Lung microvascular endothelial cell (primary cell): ENCODE results near the gene ETDC. TPM values are rescaled to one million over a fixed set of nuclear protein-coding genes. Genes with fewer than 3 reads are reported as not detected.
A peak's percentile ranks its signal among the peaks of the same experiment; 100 is the strongest.

Experiments
- DNase-seq, 2 donors: peaks; one replicate each; pipeline versions ENCODE4 v3.0.0 to v3.0.0-alpha.2; 2010; ENCODE audit warnings: low read depth in 2 of 2
- total RNA-seq: library from RNA; depleted of rRNA; stranded (reverse); fragments of >200 nt; gene quantifications from 2 replicates; pipeline ENCODE4 v1.2.1, GENCODE V29; 2014

ETDC gene
- total RNA-seq, 1 donor from 2014 or later = not detected

DNA sequence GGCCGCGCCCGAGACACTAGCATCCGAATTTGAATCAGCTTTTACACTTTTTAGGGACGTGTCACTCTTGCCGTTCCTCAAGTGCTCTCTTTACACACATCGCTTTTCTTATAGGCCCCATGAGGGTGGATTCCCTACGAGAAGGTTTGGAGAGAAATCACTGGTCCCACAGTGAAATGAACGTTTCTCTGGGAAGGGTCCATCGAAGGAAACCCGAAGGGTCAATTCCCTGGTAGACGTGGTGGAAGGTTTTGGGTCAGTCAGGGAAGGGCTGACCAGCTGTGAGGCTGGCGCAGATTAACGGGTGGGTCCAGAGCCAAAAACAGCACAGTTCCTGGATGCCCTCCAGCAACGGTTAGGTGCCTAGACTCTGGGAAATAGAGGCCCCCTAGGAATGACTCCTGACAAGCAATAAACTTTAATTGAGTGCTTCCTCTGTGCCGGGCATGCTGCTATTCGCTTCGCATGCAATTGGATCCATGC lies 35.9 kb downstream of the ETDC start:
- DNase-seq = peak; percentile 60 to 75

DNA sequence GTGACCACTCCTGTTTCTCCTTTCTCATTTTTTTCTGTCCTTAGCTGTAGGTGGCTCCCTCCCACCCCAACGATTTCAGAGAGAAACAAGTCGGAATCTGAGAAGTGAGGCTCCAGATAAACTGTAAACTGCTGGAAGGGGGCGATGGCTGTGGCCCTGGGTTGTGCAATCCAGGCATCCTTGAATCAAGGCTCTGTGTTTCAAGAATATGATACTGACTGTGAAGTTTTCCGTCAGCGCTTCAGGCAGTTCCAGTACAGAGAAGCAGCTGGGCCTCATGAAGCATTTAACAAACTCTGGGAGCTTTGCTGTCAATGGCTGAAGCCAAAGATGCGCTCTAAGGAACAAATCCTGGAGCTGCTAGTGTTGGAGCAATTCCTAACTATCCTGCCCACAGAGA lies 37.7 kb downstream of the ETDC start:
- no peak for DNase-seq

DNA sequence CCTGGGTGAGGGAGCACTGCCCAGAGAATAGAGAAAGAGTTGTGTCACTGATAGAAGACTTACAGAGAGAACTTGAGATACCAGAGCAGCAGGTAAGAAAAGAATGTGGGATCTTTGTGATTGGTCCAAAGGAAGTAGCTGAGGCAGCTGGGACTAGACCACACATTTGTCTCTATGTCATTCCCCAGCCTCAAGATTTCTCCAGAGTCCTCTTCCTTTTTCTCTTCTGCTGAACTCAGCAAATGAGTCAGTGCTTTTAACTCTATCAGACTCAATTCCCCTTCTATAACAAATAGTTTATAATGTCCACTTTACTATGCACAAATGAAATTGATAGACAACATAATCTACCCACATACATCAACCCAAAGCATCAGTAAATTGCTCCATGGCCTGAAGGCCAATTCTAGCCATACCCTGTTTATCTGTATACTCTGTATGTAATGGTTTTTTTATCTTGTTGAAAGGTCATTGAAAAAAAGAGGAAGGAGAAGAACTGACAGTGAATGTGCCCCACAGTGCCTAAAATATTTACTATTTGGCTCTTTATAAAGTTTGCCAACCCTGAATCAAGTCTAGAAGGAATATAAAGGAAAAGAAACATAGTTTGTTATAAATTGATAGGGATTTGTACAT lies 38.2 kb downstream of the ETDC start:
- no peak for DNase-seq

DNA sequence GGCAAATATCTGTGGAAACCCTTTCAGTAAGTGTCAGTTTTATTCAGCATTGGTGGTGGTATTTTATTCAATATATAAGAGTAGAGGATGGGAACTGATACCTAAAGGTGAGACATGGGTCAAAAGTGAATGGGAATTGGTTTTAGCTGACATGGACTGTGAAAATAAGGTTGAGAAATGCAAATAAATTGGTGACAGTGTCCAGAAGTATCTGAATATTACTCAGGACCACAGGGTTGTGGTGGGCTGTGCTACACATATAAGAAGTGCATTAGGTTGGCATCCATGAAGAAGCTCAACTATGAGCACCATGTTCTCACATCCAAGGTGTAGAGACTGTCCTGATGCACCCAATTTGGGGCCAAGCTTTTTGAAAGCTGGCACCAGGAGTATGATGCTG lies 45.0 kb downstream of the ETDC start:
- DNase-seq = no peak

Other genes starting within 250 kb of the ETDC start
- under 0.01 TPM in 2 replicates for gene SMIM10L2B, start 210.8 kb upstream of the ETDC start, total RNA-seq
- gene ETDB, start 189.0 kb upstream of the ETDC start, total RNA-seq = not detected in 2 replicates
- gene CT55, start 138.1 kb upstream of the ETDC start, total RNA-seq = not detected in 2 replicates
- not detected in 2 replicates for gene ETDA, start 57.4 kb upstream of the ETDC start, total RNA-seq
- gene ZNF75D, start 34.6 kb downstream of the ETDC start, total RNA-seq = 6.5 and 7.3 TPM in 2 replicates
- gene ZNF449, start 35.3 kb downstream of the ETDC start, total RNA-seq = 5.9 and 10.3 TPM in 2 replicates
- 0.40 and 0.65 TPM in 2 replicates for gene SMIM10L2A, start 112.5 kb downstream of the ETDC start, total RNA-seq
- 0.44 and 0.60 TPM in 2 replicates for gene INTS6L, start 211.2 kb downstream of the ETDC start, total RNA-seq